ENCODE results near the gene HS6ST2.

HS6ST2 gene

DNA sequence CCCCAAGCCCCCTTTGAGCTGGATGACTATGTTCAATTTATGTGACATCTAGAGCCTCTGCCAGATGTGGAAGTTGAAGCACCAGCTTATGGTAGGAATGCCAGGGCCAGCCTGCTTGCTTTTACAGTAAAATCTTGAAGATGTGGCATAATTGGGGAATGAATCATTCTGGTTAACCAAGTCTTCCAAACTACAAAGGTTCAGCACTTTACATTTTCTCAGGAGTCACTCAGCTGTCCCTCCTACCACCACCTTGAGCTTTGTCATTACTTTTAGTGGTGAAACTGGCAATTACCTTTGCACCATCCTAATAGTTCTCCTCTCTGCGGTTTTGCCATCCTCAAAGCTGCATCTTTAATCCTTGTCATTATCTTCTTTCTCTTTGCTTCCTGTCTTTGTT lies 172.2 kb downstream of the HS6ST2 start:
- DNase-seq = no peak

DNA sequence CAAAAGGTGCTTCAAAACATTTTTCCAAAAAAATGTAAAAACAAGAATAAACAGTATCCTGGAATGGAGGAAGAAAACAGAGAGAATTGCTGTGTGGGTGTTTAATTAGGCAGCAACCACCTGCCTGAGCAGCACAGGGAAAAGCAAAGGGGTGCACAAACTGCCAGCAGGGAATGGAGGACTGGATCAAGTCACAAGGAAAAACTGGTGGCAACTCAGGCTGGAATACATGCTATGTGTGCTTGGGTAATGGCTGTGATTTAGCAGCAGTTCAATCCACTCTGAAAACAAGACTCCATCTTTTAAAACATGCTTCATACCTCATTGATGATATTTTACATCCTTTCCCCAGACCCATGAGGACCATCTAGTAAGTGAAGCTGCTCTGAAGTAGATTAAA lies 179.5 kb downstream of the HS6ST2 start:
- DNase-seq = no peak

DNA sequence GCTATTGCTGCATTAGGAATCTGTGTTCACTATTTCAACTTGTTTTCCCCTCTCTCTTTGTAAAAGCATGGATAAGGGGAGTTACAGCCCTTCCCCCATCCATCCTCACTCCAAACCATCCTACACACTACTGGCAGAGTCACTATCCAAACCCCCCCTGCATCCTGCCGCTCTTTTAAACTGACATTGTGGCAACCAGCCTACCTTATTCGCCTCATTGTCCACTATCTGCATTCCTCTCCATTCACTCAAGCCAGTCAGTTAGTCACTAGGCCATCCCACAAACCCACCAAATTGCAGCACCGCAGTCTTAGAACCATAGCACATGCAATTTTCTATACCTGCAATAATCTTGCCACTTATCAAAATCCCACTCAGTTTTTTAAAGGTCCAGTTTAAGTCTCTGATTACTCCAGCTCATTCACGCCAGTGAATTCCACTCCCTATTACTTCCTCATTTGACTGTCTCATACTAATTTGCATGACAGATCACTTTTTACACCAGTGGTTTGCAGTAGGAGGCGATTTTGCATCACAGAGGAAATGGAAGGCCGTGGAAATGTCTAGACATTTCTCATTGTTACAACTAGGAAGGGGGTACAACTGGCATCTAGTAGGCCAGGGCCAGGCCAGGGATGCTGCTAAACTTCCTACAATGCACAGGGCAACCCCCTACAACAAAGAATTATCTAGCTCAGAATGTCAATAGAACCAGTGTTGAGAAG lies 181.8 kb downstream of the HS6ST2 start:
- no peak for DNase-seq

DNA sequence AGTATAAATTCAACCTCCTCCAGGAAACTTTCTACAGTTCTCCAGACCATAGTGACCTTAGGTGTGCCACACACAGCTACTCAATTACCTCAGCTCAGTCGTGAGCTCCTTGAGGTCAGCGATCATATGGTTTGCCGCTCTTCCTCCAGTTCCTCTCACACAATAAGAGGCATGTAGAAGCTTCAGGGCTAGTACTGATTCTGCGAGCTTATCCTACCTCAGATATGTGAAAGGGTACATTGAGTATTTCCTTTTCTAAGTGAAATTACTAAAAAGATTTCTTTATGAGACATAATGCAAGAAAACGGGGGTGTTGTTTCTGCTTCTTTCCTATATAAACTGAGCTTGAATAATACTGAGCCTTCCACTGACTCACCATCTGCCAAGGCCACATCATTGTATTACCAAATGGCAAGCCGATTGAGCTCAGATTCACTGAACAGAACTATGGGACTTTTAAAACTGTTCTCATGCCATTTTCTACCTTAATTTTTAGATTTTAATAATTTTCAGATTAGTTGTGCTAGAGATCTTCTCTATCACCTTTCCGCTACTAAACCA lies 183.1 kb downstream of the HS6ST2 start:
- no peak for DNase-seq

DNA sequence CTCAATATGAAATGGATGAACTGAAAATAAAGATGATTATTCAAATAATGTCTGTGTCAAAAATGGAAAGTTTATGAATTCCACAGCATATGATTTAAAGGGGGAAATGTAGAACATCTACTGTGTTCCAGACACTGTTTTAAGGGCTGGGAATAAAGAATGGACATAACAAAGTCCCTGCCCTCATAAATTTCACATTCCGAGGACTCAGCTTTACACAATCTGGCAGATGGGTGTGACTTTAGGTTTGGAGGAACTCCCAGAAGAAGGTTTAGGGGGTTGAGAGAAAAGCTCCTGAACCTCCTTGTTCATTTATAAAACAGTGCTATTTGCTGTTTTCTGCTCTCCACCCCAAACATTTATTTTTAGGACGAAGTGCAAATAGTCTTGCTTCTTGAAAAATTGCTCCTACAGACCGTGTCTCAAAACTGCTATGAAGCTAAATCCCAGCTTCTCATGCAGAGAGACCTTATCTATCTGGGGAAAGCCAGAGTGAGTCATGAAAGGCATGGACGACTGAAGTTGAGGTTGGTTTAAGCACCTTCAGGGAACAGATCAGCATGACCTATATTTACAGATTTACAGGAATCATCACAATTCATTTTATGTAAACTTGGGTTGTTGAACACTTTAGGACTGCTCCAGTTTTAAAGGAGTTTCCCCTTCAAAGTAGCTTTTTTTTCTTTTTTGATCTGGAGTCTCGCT lies 184.3 kb downstream of the HS6ST2 start:
- no peak for DNase-seq

DNA sequence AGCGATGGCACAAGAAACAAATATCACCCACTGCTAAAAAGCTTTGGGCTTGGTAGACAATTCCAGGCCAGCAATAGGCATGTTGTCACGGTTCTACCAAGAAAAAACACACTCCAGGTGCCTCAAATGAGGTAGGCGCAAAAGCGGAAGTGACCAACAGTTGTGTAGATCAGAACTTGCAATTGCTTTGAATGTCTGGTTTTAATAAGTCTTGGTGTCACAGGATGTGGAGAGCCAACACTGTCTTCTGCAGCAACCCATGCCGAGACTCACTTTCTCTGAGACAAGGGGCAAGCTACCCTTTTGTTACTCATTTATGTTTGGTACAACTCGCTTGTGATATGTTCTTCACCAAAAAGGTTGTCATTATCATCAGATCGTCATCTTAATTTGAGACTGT lies 188.8 kb downstream of the HS6ST2 start:
- no peak for DNase-seq

DNA sequence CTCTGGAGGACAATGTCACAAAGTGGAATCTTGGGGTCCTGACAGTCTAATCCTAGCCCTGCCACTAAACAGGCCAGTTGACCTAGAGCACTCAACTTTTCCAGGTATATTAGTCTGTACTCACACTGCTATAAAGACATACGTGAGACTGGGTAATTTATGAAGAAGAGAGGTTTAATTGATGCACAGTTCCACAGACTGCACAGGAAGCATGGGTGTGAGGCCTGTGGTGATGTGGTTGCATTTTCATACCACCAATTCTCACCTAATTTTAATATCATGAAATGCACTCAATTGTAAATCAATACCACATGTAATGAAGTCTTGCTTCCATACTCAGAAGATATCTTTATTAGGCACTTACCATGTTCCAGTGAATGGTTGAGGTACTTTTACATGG lies 192.0 kb downstream of the HS6ST2 start:
- DNase-seq = no peak

DNA sequence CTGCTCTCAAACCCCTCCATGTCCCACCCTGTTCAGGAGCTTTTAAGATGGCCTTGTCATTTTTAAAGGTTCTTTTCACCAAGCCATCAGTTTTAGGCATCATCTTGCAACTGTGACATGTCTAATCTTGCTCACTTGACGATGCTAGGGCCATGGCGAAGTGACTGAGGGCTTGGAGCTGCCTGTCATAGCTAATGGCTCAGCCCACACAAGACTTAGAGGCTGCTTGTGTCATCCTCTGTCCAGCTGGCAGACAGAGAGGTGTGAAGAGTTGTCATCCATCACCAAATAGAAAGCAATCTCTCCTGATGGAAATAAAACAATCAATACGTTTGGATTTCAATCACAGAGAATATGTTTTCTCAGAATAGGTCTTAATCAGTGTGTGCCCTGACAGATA lies 194.9 kb downstream of the HS6ST2 start:
- no peak for DNase-seq

DNA sequence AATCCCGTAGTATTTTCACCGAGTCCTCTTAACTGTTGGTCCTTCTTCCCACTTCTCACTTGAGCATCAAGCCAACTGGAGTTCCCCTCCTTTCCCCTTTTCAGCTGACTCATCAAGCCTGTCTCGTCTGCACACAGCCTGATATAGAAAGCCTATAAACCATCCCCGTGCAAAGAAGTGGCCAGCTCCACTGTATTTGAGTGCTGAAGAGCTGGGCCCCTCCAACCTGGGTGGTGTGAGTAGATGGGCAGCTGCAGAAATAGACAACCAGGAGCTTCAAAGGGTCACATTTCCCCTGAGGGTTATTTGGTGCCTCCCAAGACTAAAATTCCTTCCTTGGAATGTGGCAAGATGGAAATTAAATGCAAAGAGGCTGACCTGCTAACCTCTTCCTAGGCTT lies 199.7 kb downstream of the HS6ST2 start:
- DNase-seq = no peak

DNA sequence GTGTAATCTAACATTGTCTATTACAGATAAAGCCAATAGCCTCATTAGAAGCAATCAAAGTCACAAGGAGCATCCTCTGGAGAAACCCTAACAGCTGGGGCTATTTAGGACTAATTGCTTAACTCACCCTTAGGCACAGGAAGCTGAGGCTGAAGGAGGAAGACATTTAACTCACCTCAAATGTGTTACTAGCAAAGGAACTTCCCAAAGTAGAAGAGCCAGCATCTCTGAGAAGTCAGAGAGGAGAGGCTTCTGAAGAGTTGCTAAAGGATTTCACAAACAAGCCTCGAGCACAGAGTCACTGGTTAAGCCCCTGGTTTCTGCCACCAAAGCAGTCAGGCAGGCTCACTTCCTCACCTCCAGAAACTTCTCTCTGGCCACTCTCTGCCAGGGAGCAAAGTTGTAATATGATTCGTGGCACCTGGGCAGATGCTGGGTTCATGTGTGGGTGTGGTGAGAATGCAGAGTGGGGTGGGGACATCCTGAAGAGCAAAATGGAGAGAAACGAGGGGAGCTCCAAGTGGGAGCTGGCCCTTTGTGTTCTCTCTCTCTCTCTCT lies 201.3 kb downstream of the HS6ST2 start:
- no peak for DNase-seq

DNA sequence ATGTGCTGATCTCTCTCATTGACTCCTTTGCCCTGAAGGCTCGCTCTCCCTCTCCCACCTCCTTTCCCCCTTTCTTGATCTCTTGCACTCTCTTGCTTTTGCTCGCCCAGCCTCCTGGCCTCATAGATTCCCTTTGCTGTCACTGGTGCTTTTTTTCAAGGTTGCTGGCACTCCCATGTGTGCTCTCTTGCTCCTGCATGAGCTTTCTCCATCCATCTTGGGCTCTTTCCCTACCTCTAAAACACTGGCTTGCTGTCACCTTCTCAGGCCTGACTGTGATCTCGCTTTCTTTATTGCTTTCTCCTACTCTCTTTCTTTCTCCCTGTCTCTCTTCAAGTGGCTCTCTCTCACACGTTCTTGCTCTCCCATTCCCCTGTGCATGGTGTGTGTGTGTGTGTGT lies 202.0 kb downstream of the HS6ST2 start:
- DNase-seq = no peak

DNA sequence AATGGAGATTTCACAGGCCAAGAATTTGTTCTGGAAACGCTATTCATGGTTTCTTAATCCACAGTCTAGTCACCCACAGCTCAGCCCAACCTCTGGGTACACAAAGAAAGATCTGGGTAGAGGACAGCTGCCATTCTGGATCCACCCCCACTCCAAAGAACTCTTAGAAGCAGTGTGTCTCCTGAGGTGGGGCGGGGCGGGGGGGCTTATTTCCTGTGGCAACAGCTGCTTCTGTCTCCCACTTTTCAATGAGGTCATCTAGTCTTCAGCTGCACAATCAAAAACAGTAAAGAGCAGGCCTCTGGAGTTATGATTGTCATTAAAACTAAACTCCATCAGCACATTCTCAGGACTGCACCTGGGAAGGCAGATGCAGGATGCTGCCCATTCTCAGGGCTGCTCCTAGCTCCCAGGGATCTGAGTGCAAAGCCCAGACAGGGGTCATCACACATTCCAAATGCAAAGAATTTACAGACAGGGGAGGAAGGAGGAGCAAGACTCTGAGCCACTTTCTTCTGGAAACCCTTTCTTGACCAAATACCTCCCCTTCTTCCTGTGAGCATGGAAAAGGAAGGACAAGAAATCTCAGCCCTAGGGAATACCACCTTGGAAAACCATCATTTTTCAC lies 207.3 kb downstream of the HS6ST2 start:
- no peak for DNase-seq

DNA sequence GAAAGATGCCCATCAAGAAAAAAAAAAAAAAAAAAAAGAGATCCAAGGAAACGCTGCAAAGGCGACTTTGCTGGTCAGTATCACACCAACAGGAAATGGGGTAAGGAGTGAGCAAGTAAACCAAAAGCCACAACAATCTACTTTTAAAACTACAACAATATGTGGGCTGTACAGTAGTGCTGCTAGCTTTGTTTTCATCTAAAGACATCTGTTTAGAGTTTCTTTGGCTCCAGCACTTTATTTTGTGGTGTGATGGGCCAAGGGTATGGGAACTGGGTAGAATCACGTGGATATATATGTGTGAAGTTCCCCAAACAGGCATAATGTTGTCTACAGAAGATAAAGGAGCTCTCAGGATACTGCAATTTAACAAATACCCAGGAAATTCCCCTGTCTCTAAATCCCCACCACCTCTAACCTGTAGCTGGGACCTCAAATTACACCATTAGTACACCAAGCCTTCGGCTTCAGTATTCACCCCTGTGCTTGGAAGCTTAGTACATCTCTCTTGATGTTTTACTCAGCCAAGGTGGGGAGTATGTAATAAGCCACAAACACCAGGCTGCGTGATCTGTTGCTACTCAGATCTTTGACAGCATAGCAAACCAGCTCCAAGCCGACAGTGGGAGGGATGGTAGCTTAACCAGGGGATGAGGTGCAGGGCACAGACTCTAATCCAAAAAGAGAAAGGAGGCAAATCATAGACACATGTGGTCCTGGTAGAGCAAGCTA lies 207.9 kb downstream of the HS6ST2 start:
- no peak for DNase-seq

DNA sequence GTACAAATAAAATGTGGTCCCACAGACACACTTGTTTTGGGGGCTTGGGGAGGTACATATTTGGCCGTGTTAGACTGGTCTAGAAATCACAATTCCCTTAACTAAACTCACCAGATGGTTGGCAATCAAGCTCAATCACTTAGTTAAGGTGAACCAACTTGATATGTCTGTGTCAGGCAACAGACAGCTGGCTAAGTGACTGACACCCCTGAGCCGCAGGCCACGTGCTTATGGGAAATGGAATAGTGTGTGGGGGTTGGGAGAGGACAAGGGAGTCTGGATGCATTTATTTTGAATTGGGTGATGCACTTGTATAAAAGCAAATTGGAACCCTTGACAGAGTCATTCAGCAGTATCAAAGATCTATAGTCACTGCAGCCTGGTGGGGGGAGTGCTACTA lies 209.0 kb downstream of the HS6ST2 start:
- DNase-seq = no peak

DNA sequence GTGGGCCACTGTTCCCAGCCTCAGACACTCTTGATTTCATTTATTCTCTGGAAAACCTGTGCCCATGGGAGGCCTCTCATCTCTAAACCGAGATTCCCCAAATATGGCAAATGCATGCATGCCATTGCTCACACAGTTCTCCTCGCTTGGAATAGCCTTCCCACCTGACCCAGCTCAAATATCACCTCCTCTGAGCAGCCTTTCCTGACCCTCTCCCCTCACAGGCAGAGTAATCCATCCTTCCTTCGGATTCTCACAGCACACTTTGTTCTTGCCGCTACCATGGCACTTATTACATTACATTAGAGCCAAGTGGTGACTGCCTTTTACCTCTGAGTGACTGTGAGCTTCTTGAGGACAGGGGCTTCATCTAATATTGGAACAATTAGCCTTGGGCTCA lies 209.5 kb downstream of the HS6ST2 start:
- DNase-seq = no peak

DNA sequence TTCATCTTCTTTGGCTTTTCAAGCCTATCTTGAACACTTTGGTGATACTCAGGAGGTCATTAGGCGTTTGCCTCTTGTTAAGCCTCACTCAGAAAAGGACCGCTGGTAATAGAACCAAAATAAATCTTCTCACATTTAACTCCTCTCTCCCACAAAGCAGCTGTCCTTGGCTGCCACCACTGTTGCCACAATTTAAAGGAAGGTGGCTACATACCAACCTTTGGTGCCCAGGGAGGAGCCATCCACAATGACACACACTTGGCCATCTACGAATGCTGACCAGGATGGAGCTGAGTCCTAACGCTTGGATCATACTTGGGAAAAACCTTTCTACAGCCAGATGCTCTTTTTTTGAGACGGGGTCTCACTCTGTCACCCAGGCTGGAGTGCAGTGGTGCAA lies 210.2 kb downstream of the HS6ST2 start:
- no peak for DNase-seq

DNA sequence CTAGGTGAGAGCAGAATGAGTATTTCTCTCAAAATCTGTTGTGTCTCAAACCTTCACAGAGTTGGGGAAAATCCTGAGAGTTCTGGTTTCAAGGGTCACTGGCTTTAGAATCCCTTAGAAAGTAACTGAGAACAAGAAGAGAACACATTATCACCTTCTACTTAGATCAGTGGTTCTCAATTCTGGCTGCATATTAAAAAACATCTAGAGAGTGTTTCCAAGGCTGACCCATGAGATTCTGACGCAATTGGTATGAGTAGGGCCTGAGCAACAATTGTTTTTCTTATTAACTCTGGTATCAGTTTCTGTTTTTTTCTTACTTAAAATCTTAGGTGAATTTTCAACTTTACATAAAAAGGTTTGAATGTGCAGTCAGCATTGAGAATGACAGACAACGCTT lies 212.8 kb downstream of the HS6ST2 start:
- DNase-seq = no peak

DNA sequence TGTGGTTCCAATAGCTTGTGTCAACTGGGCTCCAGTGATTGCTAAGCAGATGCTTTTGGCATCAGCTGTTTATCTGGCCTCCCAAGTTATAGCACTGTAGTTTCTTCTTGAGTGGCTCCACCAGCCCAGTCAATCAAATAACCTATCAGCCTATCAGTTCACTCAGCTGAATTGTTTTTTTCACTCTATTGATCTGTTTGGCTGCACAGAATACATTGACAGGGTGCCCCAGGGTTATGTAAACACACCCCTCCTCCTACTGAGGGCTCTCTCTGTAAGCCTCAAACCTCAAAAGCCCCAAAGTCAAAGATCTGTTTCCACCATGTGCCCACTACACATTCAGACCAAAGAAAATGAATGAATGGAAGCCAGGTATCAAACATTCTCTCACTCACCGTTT lies 214.0 kb downstream of the HS6ST2 start:
- no peak for DNase-seq

DNA sequence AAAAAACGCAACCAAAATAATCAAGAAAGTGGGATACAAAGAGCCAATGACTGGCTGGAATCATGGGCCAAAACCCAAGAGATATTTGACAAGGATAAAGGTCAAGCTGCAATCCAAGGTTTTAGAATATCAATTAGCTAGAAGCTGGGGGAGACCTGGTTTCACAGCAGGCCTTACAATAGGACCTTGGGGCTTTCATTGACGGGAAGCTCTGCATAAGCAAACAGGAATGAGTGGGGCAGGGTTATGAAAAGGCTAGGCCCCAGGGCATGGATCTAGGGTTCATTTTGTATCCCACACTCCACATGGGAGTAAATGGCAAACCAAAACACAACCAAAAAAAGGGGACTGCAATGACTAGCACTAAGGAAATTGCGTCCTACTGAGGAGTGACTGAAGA lies 215.3 kb downstream of the HS6ST2 start:
- DNase-seq = no peak

DNA sequence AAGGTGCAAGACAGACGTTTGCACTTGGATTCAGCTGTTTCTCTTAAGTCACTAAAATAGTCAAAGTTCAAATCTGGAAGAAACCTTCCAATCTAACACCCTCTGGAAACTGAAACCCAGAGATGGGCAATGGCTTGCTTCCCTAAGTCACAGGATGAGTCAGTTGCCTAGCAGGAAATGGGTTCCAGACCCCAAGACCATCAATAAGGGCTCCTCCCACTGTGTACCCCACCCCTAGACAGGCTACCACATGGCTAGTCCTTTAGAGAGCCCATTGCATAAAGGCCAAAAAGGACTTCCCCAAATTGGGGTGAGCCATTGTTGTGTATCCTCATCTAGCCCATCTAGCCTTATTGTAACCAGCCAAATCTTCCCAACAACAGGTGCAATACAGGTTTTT lies 216.2 kb downstream of the HS6ST2 start:
- no peak for DNase-seq

DNA sequence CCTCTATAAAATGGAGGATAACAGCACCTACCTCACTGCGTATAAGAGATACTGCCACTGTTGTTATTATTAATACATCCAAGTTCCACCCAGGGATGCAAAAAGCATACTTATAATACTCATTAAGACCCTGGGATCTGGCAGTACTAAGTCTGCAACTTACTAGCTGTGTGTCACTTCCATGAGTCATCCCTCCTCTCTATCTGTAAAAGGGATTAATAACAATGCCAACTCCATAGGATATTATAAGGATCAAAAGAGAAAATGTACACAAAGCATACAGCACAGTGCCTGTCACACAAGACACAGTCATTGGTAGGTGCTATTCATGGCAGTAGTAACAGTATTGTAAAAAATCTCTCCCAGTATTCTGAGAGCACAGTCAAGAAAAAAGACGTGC lies 216.7 kb downstream of the HS6ST2 start:
- no peak for DNase-seq

DNA sequence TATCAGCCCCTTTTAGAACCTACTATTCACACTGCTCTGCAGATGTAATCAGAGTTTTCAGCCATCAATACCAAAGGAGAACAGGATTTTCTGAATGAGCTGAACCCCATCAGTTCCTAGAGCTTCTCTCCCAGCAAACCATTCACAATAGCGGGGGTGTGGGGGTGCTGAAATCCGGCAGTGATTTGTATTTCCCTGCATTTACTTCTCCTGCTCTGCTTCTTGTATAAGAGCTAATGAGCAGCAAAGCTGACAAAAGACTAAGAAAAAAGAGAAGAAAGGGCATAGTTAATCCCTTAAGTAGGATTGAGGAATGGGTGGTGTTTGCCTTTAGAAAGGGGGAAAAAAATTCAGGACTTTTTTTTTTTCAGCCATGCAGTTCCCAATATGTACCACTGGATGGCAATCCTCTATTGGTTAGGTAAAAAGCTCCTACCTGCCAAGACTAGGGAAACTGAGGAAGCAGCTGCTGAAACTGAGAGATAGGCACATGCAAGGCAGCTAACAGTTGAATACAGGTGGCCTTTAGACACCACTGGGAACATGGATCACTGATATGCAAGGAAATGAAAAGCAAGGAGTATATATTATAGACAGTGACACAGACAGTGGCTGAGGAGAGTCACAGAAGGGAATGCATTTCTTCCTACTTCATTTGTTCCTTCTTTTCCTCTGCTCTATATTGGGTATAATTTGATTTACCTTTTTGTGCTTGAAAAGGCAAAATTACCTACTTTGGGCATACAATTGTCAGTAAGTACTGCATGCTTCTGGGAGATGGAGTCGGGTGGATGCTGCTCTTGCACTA lies 217.9 kb downstream of the HS6ST2 start:
- no peak for DNase-seq
